NB4 (cell line): Measurements from ENCODE around the gene SFMBT2.

Experiments used
- CTCF ChIP-seq: IDR thresholded peaks from one replicate; pipeline ENCODE4 v1.5.1; 2012; ENCODE audit warnings: low read depth, low read length
- MAX ChIP-seq: IDR thresholded peaks from 2 replicates; pipeline ENCODE4 v1.6.1; 2011; ENCODE audit warnings: low read depth, low read length
- POLR2A ChIP-seq: IDR thresholded peaks from 2 replicates; pipeline ENCODE4 v1.6.1; 2011; ENCODE audit warnings: mild to moderate bottlenecking; ENCODE audit not compliant: insufficient read length; ENCODE audit errors: extremely low read depth

GRCh38 chr10:7261351-7261750 lies 149.5 kb downstream of the SFMBT2 start:
- TF ChIP-seq CTCF = no peak
- TF ChIP-seq POLR2A = no peak
- no peak for TF ChIP-seq MAX
